H9 (cell line): Measurements from ENCODE around the gene ADAMTS17. TPM values are rescaled to one million over a fixed set of nuclear protein-coding genes. Genes with fewer than 3 reads are reported as not detected.

ENCODE experiments used
- DNase-seq: peaks from one replicate; pipeline ENCODE4 v3.0.0-alpha.2; 2017
- H2AFZ ChIP-seq: one replicate; pipeline ENCODE4 v1.6.1; 2013; ENCODE audit warnings: mild to moderate bottlenecking, low read length, control low read depth, moderate library complexity
- H2AK5ac ChIP-seq: 2 replicates; pipeline ENCODE4 v1.6.1; 2013; ENCODE audit warnings: low read length, control low read depth, mixed read lengths; ENCODE audit not compliant: insufficient read length
- H2BK120ac ChIP-seq: one replicate; pipeline ENCODE4 v1.6.1; 2013; ENCODE audit warnings: low read depth, mild to moderate bottlenecking, low read length, control low read depth, inconsistent platforms; ENCODE audit not compliant: poor library complexity, severe bottlenecking
- H2BK12ac ChIP-seq: 2 replicates; pipeline ENCODE4 v1.6.1; 2013; ENCODE audit warnings: low read length, control low read depth, mixed read lengths, low read depth; ENCODE audit not compliant: insufficient read length
- H2BK15ac ChIP-seq: 2 replicates; pipeline ENCODE4 v1.6.1; 2013; ENCODE audit warnings: low read depth, low read length, control low read depth
- H2BK20ac ChIP-seq: one replicate; pipeline ENCODE4 v1.6.1; 2013; ENCODE audit warnings: low read depth, mild to moderate bottlenecking, low read length, control low read depth, inconsistent platforms; ENCODE audit not compliant: poor library complexity, severe bottlenecking
- H2BK5ac ChIP-seq: 2 replicates; pipeline ENCODE4 v1.6.1; 2013; ENCODE audit warnings: low read length, control low read depth, mixed read lengths; ENCODE audit not compliant: insufficient read length
- H3K14ac ChIP-seq: 2 replicates; pipeline ENCODE4 v1.6.1; 2013; ENCODE audit warnings: low read length, control low read depth; ENCODE audit not compliant: insufficient read depth
- H3K18ac ChIP-seq: 2 replicates; pipeline ENCODE4 v1.6.1; 2013; ENCODE audit warnings: low read depth, mild to moderate bottlenecking, mixed read lengths, low read length, control low read depth; ENCODE audit not compliant: insufficient read length
- H3K23ac ChIP-seq: 2 replicates; pipeline ENCODE4 v1.6.1; 2013; ENCODE audit warnings: low read length, control low read depth, mixed read lengths, low read depth; ENCODE audit not compliant: insufficient read length
- H3K23me2 ChIP-seq: 2 replicates; pipeline ENCODE4 v1.6.1; 2013; ENCODE audit warnings: low read depth, mild to moderate bottlenecking, mixed read lengths, low read length, control low read depth; ENCODE audit not compliant: insufficient read length, poor library complexity, severe bottlenecking
- H3K27ac ChIP-seq: 2 replicates; pipeline ENCODE4 v1.5.1; 2013; ENCODE audit warnings: low read length, control low read depth, mixed read lengths, low read depth; ENCODE audit not compliant: insufficient read length
- H3K27me3 ChIP-seq: 2 replicates; pipeline ENCODE4 v1.6.1; 2013; ENCODE audit warnings: low read length, control low read depth, inconsistent platforms; ENCODE audit not compliant: insufficient read depth
- H3K4ac ChIP-seq: 2 replicates; pipeline ENCODE4 v1.6.1; 2013; ENCODE audit warnings: low read depth, mild to moderate bottlenecking, control low read depth, inconsistent platforms, low read length, moderate library complexity
- H3K4me1 ChIP-seq: 2 replicates; pipeline ENCODE4 v1.6.1; 2013; ENCODE audit warnings: low read length, control low read depth, inconsistent platforms; ENCODE audit not compliant: insufficient read depth
- H3K4me2 ChIP-seq: 2 replicates; pipeline ENCODE4 v1.6.1; 2013; ENCODE audit warnings: low read length, control low read depth, mixed read lengths; ENCODE audit not compliant: insufficient read length, insufficient read depth
- H3K56ac ChIP-seq: 2 replicates; pipeline ENCODE4 v1.6.1; 2013; ENCODE audit warnings: low read depth, mild to moderate bottlenecking, mixed read lengths, low read length, control low read depth; ENCODE audit not compliant: insufficient read length
- H3K79me1 ChIP-seq: 2 replicates; pipeline ENCODE4 v1.6.1; 2013; ENCODE audit warnings: low read depth, mild to moderate bottlenecking, moderate library complexity, low read length, control low read depth, inconsistent platforms; ENCODE audit not compliant: insufficient read depth, poor library complexity, severe bottlenecking
- H3K79me2 ChIP-seq: 2 replicates; pipeline ENCODE4 v1.6.1; 2013; ENCODE audit warnings: low read length, control low read depth, inconsistent platforms; ENCODE audit not compliant: insufficient read depth
- H3K9ac ChIP-seq: 2 replicates; pipeline ENCODE4 v1.6.1; 2013; ENCODE audit warnings: low read length, control low read depth, mixed read lengths; ENCODE audit not compliant: insufficient read length; ENCODE audit errors: extremely low read depth
- H3K9me3 ChIP-seq: one replicate; pipeline ENCODE4 v1.6.1; 2013; ENCODE audit warnings: low read depth, low read length, inconsistent platforms; ENCODE audit not compliant: control insufficient read depth
- H3T11ph ChIP-seq: one replicate; pipeline ENCODE4 v1.6.1; 2013; ENCODE audit warnings: mild to moderate bottlenecking, low read length, control low read depth, inconsistent platforms
- H4K20me1 ChIP-seq: one replicate; pipeline ENCODE4 v1.6.1; 2013; ENCODE audit not compliant: control insufficient read depth, insufficient read length, insufficient read depth
- H4K5ac ChIP-seq: 2 replicates; pipeline ENCODE4 v1.6.1; 2013; ENCODE audit warnings: low read depth, mild to moderate bottlenecking, mixed read lengths, low read length, control low read depth; ENCODE audit not compliant: insufficient read length
- H4K8ac ChIP-seq: replicated peaks from 2 replicates; pipeline ENCODE4 v1.6.1; 2013; ENCODE audit warnings: low read length, control low read depth, mixed read lengths, low read depth; ENCODE audit not compliant: insufficient read length
- H4K91ac ChIP-seq: 2 replicates; pipeline ENCODE4 v1.6.1; 2013; ENCODE audit warnings: low read depth, mild to moderate bottlenecking, moderate library complexity, mixed read lengths, low read length, control low read depth; ENCODE audit not compliant: insufficient read length
- H3K27ac Mint-ChIP-seq, 3 experiments: 2 replicates in 2 of 3; 3 replicates in 1 of 3; pipeline ENCODE4 v1.8.0; 2020 to 2021; ENCODE audit warnings: mixed read lengths in 3 of 3, mild to moderate bottlenecking in 1 of 3, moderate library complexity in 1 of 3
- H3K27me3 Mint-ChIP-seq: 2 replicates; pipeline ENCODE4 v1.8.0; 2021; ENCODE audit warnings: low read depth, mild to moderate bottlenecking, moderate library complexity, mixed read lengths
- H3K36me3 Mint-ChIP-seq, 3 experiments: 2 replicates in 2 of 3; 3 replicates in 1 of 3; pipeline ENCODE4 v1.8.0; 2020 to 2021; ENCODE audit warnings: low read depth in 3 of 3, mixed read lengths in 3 of 3; ENCODE audit not compliant: insufficient read depth in 1 of 3
- H3K4me1 Mint-ChIP-seq, 2 experiments: 2 replicates each; pipeline ENCODE4 v1.8.0; 2020; ENCODE audit warnings: mixed read lengths in 2 of 2
- H3K4me3 Mint-ChIP-seq, 2 experiments: 2 replicates in 1 of 2; 3 replicates in 1 of 2; pipeline ENCODE4 v1.8.0; 2020 to 2021; ENCODE audit warnings: mild to moderate bottlenecking in 2 of 2, mixed read lengths in 2 of 2, moderate library complexity in 1 of 2
- H3K9me3 Mint-ChIP-seq, 2 experiments: 2 replicates in 1 of 2; 3 replicates in 1 of 2; pipeline ENCODE4 v1.8.0; 2020; ENCODE audit warnings: mild to moderate bottlenecking in 2 of 2, mixed read lengths in 2 of 2, moderate library complexity in 1 of 2
- WGBS: extraction: QIAGEN DNeasy Blood & Tissue Kit; methylation state at CpG from one replicate; pipeline ENCODE4 v1.1.7; 2013; ENCODE audit warnings: missing lambda C conversion rate, low lambda C conversion rate, mixed read lengths; ENCODE audit not compliant: insufficient read length; ENCODE audit errors: extremely low coverage; 5-methylcytosine and 5-hydroxymethylcytosine counted together
- total RNA-seq: library from RNA; stranded (reverse); gene quantifications from 2 replicates; pipeline ENCODE4 v1.2.1, GENCODE V29; 2021
- TF ChIP-seq, protein P1 (sequence below): fragments of 200-600 bp; sonication (generic); conservative IDR thresholded peaks from 3 replicates; pipeline ENCODE4 v1.8.0; 2021; ENCODE audit warnings: antibody characterized with exemption, mild to moderate bottlenecking

Gene ADAMTS17
- total RNA-seq, 1 experiment from 2014 or later, result 2.9 TPM

DNA sequence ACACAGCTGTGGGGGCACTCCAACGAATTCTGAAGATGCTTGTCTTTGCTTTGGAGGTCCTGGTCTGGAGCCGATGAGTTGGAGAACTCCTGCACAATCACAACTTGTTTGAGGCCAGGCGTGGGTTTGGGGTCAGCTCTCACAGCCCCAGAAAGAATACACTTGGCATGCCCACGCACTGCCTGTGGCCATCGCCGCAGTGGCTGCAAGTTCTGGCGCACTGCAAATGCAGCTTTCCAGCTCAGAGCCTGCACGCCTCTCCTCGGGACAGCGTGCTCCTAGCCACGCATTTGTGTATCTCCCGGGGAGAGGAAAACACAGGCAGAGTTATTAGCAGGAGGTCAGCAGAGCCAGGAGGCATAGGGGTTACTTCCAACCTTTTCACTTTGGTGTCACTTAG, 282.7 kb downstream of the ADAMTS17 start:
- no CpG with 5 or more reads among the region's 12 CpGs for WGBS
- H3K27me3 Mint-ChIP-seq, result peaks cover 45% of the 10 kb centered on the region
- TF ChIP-seq, protein P1, sequence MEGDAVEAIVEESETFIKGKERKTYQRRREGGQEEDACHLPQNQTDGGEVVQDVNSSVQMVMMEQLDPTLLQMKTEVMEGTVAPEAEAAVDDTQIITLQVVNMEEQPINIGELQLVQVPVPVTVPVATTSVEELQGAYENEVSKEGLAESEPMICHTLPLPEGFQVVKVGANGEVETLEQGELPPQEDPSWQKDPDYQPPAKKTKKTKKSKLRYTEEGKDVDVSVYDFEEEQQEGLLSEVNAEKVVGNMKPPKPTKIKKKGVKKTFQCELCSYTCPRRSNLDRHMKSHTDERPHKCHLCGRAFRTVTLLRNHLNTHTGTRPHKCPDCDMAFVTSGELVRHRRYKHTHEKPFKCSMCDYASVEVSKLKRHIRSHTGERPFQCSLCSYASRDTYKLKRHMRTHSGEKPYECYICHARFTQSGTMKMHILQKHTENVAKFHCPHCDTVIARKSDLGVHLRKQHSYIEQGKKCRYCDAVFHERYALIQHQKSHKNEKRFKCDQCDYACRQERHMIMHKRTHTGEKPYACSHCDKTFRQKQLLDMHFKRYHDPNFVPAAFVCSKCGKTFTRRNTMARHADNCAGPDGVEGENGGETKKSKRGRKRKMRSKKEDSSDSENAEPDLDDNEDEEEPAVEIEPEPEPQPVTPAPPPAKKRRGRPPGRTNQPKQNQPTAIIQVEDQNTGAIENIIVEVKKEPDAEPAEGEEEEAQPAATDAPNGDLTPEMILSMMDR, result no peak

More for the DNA sequence above, 282.7 kb downstream of the ADAMTS17 start:
- Histone ChIP-seq H3K23me2 (no peaks in the 10 kb centered on the region), H3K27me3 (peaks cover 2% of the 10 kb centered on the region), H3K9ac (no peak overlapping the region), H3K27ac (no peak overlapping the region), H3K4me2 (no peak overlapping the region), H2AK5ac (no peak overlapping the region), H2AFZ (no peak overlapping the region), H3K56ac (no peak overlapping the region), H3T11ph (no peak overlapping the region), H2BK5ac (no peak overlapping the region), H3K23ac (no peak overlapping the region), H2BK20ac (no peak overlapping the region), H4K5ac (no peak overlapping the region), H3K14ac (0 out of 2 replicates have a peak overlapping the region, but pooled peaks have one; percentile 24), H3K9me3 (no peaks in the 10 kb centered on the region), H3K18ac (no peak overlapping the region), H3K4me1 (no peaks in the 10 kb centered on the region), H2BK120ac (no peak overlapping the region), H3K79me2 (no peaks in the 10 kb centered on the region), H4K91ac (no peak overlapping the region), H2BK15ac (no peak overlapping the region), H3K4ac (no peak overlapping the region), H4K8ac (no peak overlapping the region), H3K79me1 (no peaks in the 10 kb centered on the region), H2BK12ac (no peak overlapping the region), H4K20me1 (no peaks in the 10 kb centered on the region)
- Mint-ChIP-seq H3K4me1 (0 out of 4 replicates have a peak, but pooled peaks cover 0 to 3% of the 10 kb centered on the region in 2 experiments), H3K9me3 (no peaks in the 10 kb centered on the region; a peak in 1 of 5 replicates), H3K4me3 (no peak overlapping the region), H3K36me3 (no peaks in the 10 kb centered on the region), H3K27ac (no peak overlapping the region)
- no peak for DNase-seq
